GM23338 (cell line): ENCODE measurements around the gene PIK3C2G. TPM values are rescaled to one million over a fixed set of nuclear protein-coding genes. Genes with fewer than 3 reads are reported as not detected.

Experiments used
- ATAC-seq: fragments of 200-7000 bp; cut with Tn5 transposase; 3 replicates; pipeline ENCODE4 v1.9.1; 2020
- DNase-seq: peaks from one replicate; pipeline ENCODE4 v3.0.0-alpha.2; 2015; ENCODE audit warnings: low spot score
- H2AFZ ChIP-seq: fragments of 200-600 bp; sonication (generic); 2 replicates; pipeline ENCODE4 v1.8.0; 2016; ENCODE audit warnings: antibody characterized with exemption, mild to moderate bottlenecking, moderate library complexity
- H3F3A ChIP-seq: fragments of 200-600 bp; sonication (generic); replicated peaks from 2 replicates; pipeline ENCODE4 v1.8.0; 2017; ENCODE audit warnings: antibody characterized with exemption, mixed run types, low read depth
- H3K27ac ChIP-seq: fragments of 200-600 bp; sonication (generic); 2 replicates; pipeline ENCODE4 v1.6.1; 2016; ENCODE audit warnings: low read depth
- H3K27me3 ChIP-seq: fragments of 200-600 bp; sonication (generic); 2 replicates; pipeline ENCODE4 v1.8.0; 2016; ENCODE audit warnings: mild to moderate bottlenecking, mixed run types, moderate library complexity; ENCODE audit not compliant: insufficient read depth
- H3K36me3 ChIP-seq: fragments of 200-600 bp; sonication (generic); 2 replicates; pipeline ENCODE4 v1.8.0; 2016; ENCODE audit warnings: mild to moderate bottlenecking; ENCODE audit not compliant: insufficient read depth
- H3K4me1 ChIP-seq: fragments of 200-600 bp; sonication (generic); 2 replicates; pipeline ENCODE4 v1.8.0; 2016; ENCODE audit warnings: mild to moderate bottlenecking, moderate library complexity; ENCODE audit not compliant: insufficient read depth
- H3K4me2 ChIP-seq: fragments of 200-600 bp; sonication (generic); 2 replicates; pipeline ENCODE4 v1.7.1; 2017; ENCODE audit warnings: mixed run types
- H3K4me3 ChIP-seq: fragments of 200-600 bp; sonication (generic); 2 replicates; pipeline ENCODE4 v1.6.1; 2016; ENCODE audit warnings: mixed run types
- H3K79me2 ChIP-seq: fragments of 200-600 bp; sonication (generic); replicated peaks from 2 replicates; pipeline ENCODE4 v1.8.0; 2017; ENCODE audit warnings: mild to moderate bottlenecking; ENCODE audit not compliant: insufficient read depth
- H3K9me2 ChIP-seq: fragments of 200-600 bp; sonication (generic); 2 replicates; pipeline ENCODE4 v1.8.0; 2017; ENCODE audit not compliant: insufficient read depth
- H4K20me1 ChIP-seq: fragments of 200-600 bp; sonication (generic); replicated peaks from 2 replicates; pipeline ENCODE4 v1.8.0; 2017; ENCODE audit warnings: mild to moderate bottlenecking; ENCODE audit not compliant: insufficient read depth
- H3K27ac Mint-ChIP-seq: 2 replicates; pipeline ENCODE4 v1.8.0; 2020; ENCODE audit warnings: inconsistent platforms, mild to moderate bottlenecking, moderate library complexity, mixed read lengths
- H3K27me3 Mint-ChIP-seq: 3 replicates; pipeline ENCODE4 v1.8.0; 2022; ENCODE audit warnings: low read depth, mild to moderate bottlenecking, moderate library complexity, mixed read lengths, inconsistent platforms; ENCODE audit not compliant: insufficient read depth, poor library complexity
- H3K36me3 Mint-ChIP-seq: 3 replicates; pipeline ENCODE4 v1.8.0; 2021; ENCODE audit warnings: low read depth, mild to moderate bottlenecking, inconsistent platforms, moderate library complexity, mixed read lengths
- H3K4me1 Mint-ChIP-seq: 3 replicates; pipeline ENCODE4 v1.8.0; 2020; ENCODE audit warnings: mild to moderate bottlenecking, inconsistent platforms, mixed read lengths
- H3K4me3 Mint-ChIP-seq: 3 replicates; pipeline ENCODE4 v1.8.0; 2021; ENCODE audit warnings: moderate library complexity, mild to moderate bottlenecking, inconsistent platforms, mixed read lengths
- H3K9me3 Mint-ChIP-seq: 3 replicates; pipeline ENCODE4 v1.8.0; 2020; ENCODE audit warnings: moderate library complexity, mild to moderate bottlenecking, inconsistent platforms, mixed read lengths
- CREB1 ChIP-seq: fragments of 250-450 bp; sonication (Bioruptor Pico); IDR thresholded peaks from 2 replicates; pipeline ENCODE4 v1.5.0; 2020; ENCODE audit warnings: low read depth, mild to moderate bottlenecking, moderate library complexity
- ETS1 ChIP-seq: IDR thresholded peaks from 2 replicates; pipeline ENCODE4 v1.6.1; 2016; ENCODE audit warnings: antibody characterized with exemption
- EZH2 ChIP-seq: fragments of 200-600 bp; sonication (generic); IDR thresholded peaks from one replicate; pipeline ENCODE4 v1.8.0; 2017; ENCODE audit warnings: antibody characterized with exemption, mild to moderate bottlenecking, low read depth; ENCODE audit not compliant: unreplicated experiment
- EZH2phosphoT487 ChIP-seq: fragments of 200-600 bp; sonication (generic); IDR thresholded peaks from one replicate; pipeline ENCODE4 v1.8.1; 2018; ENCODE audit warnings: antibody characterized with exemption; ENCODE audit not compliant: unreplicated experiment
- JUNB ChIP-seq: IDR thresholded peaks from one replicate; pipeline ENCODE4 v1.6.1; 2016; ENCODE audit warnings: antibody characterized with exemption; ENCODE audit not compliant: unreplicated experiment
- NANOG ChIP-seq: IDR thresholded peaks from 2 replicates; pipeline ENCODE4 v1.6.1; 2016; ENCODE audit warnings: antibody characterized with exemption, borderline replicate concordance
- POLR2AphosphoS5 ChIP-seq: IDR thresholded peaks from 2 replicates; pipeline ENCODE4 v1.6.1; 2016; ENCODE audit warnings: antibody characterized with exemption, low read depth
- STAT1 ChIP-seq: IDR thresholded peaks from one replicate; pipeline ENCODE4 v1.6.1; 2016; ENCODE audit warnings: antibody characterized with exemption; ENCODE audit not compliant: unreplicated experiment
- ZNF114 ChIP-seq: fragments of 250-450 bp; sonication (Bioruptor Pico); IDR thresholded peaks from 2 replicates; pipeline ENCODE4 v1.5.0; 2020; ENCODE audit warnings: mild to moderate bottlenecking, moderate library complexity
- ZNF331 ChIP-seq: fragments of 250-450 bp; sonication (Bioruptor Pico); IDR thresholded peaks from 2 replicates; pipeline ENCODE4 v1.5.0; 2020; ENCODE audit warnings: low read depth, mild to moderate bottlenecking, moderate library complexity
- ZNF462 ChIP-seq: fragments of 250-450 bp; sonication (Bioruptor Pico); IDR thresholded peaks from 2 replicates; pipeline ENCODE4 v1.5.0; 2020; ENCODE audit warnings: mild to moderate bottlenecking, moderate library complexity
- polyA plus RNA-seq: library from polyadenylated mRNA; unstranded; fragments of >200 nt; fragmentation: Nextera tagmentation; extraction: Ambion mirVana; gene quantifications from 2 replicates; pipeline ENCODE4 v1.2.1, GENCODE V29; 2016
- total RNA-seq: library from RNA; depleted of rRNA; stranded (reverse); fragments of >200 nt; shearing (Covaris generic); gene quantifications from 2 replicates; pipeline ENCODE4 v1.2.3, GENCODE V29; 2014
- TF ChIP-seq, protein P1 (sequence below), 2 experiments: fragments of 200-600 bp in 1 of 2; sonication (generic) in 1 of 2; conservative IDR thresholded peaks; 2 replicates each; pipeline versions ENCODE4 v1.5.1 to v1.6.1; 2016 to 2017; ENCODE audit warnings: antibody characterized with exemption in 2 of 2, low read depth in 2 of 2, mild to moderate bottlenecking in 2 of 2, moderate library complexity in 1 of 2
- TF ChIP-seq, protein P2 (sequence below): IDR thresholded peaks from one replicate; pipeline ENCODE4 v1.6.1; 2018; ENCODE audit warnings: antibody characterized with exemption; ENCODE audit not compliant: unreplicated experiment

PIK3C2G gene
- total and polyA plus RNA-seq, 2 experiments from 2014 or later, result not detected

- TF ChIP-seq EZH2phosphoT487 (no peak), CREB1 (no peak), ETS1 (no peak), POLR2AphosphoS5 (no peak), EZH2 (no peak), ZNF114 (no peak), JUNB (no peak), ZNF331 (CRISPR knock-in tag) (no peak), NANOG (no peak)
- TF ChIP-seq, protein P1, sequence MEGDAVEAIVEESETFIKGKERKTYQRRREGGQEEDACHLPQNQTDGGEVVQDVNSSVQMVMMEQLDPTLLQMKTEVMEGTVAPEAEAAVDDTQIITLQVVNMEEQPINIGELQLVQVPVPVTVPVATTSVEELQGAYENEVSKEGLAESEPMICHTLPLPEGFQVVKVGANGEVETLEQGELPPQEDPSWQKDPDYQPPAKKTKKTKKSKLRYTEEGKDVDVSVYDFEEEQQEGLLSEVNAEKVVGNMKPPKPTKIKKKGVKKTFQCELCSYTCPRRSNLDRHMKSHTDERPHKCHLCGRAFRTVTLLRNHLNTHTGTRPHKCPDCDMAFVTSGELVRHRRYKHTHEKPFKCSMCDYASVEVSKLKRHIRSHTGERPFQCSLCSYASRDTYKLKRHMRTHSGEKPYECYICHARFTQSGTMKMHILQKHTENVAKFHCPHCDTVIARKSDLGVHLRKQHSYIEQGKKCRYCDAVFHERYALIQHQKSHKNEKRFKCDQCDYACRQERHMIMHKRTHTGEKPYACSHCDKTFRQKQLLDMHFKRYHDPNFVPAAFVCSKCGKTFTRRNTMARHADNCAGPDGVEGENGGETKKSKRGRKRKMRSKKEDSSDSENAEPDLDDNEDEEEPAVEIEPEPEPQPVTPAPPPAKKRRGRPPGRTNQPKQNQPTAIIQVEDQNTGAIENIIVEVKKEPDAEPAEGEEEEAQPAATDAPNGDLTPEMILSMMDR (conservative IDR thresholded peaks at IDR 0.05; ENCODE audit: low read depth in 2 of 2), result no peak
- TF ChIP-seq, protein P2, sequence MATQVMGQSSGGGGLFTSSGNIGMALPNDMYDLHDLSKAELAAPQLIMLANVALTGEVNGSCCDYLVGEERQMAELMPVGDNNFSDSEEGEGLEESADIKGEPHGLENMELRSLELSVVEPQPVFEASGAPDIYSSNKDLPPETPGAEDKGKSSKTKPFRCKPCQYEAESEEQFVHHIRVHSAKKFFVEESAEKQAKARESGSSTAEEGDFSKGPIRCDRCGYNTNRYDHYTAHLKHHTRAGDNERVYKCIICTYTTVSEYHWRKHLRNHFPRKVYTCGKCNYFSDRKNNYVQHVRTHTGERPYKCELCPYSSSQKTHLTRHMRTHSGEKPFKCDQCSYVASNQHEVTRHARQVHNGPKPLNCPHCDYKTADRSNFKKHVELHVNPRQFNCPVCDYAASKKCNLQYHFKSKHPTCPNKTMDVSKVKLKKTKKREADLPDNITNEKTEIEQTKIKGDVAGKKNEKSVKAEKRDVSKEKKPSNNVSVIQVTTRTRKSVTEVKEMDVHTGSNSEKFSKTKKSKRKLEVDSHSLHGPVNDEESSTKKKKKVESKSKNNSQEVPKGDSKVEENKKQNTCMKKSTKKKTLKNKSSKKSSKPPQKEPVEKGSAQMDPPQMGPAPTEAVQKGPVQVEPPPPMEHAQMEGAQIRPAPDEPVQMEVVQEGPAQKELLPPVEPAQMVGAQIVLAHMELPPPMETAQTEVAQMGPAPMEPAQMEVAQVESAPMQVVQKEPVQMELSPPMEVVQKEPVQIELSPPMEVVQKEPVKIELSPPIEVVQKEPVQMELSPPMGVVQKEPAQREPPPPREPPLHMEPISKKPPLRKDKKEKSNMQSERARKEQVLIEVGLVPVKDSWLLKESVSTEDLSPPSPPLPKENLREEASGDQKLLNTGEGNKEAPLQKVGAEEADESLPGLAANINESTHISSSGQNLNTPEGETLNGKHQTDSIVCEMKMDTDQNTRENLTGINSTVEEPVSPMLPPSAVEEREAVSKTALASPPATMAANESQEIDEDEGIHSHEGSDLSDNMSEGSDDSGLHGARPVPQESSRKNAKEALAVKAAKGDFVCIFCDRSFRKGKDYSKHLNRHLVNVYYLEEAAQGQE, result no peak
Measured at GRCh38 chr12:18446061-18446644, 184.8 kb downstream of the PIK3C2G start (continued).

- H3K36me3 ChIP-seq, result no peaks in the 10 kb centered on the region
- H3K4me1 Mint-ChIP-seq, result peaks cover 39% of the 10 kb centered on the region
- peak overlapping the region; percentile 36 for H3K4me2 ChIP-seq
- peaks cover 38% of the 10 kb centered on the region for H3K4me1 ChIP-seq
- H3K27ac Mint-ChIP-seq, result peak overlapping the region; percentile 66
- H3K27ac ChIP-seq, result peak overlapping the region; percentile 11; the same call in 1 of the 2 replicates
- H4K20me1 ChIP-seq, result no peaks in the 10 kb centered on the region
- ATAC-seq (peak; percentile 95), DNase-seq (peak; percentile 75)
- H3K9me2 ChIP-seq, result no peaks in the 10 kb centered on the region
- H3K4me3 ChIP-seq, result no peak overlapping the region
- peaks cover 27% of the 10 kb centered on the region for H3K9me3 Mint-ChIP-seq
- no peak overlapping the region for H2AFZ ChIP-seq
- H3K27me3 Mint-ChIP-seq, result no peaks in the 10 kb centered on the region
- no peaks in the 10 kb centered on the region for H3K79me2 ChIP-seq
- H3K36me3 Mint-ChIP-seq, result peaks cover 27% of the 10 kb centered on the region; the same call in 2 of the 3 replicates
- peak overlapping the region; percentile 4; the same call in 2 of the 3 replicates for H3K4me3 Mint-ChIP-seq
- no peaks in the 10 kb centered on the region for H3K27me3 ChIP-seq
- H3F3A ChIP-seq, result no peaks in the 10 kb centered on the region
- no peak for TF ChIP-seq POLR2AphosphoS5
- no peak for TF ChIP-seq STAT1
- peak; percentile 18; the same call in 1 of the 2 replicates for TF ChIP-seq ZNF462
- TF ChIP-seq CREB1, result no peak
- no peak for TF ChIP-seq JUNB
Measured at GRCh38 chr12:18454330-18454729, 193.0 kb downstream of the PIK3C2G start.
